HG02610 (cell line): ENCODE data around the gene AGAP1.

Experiments used
- ATAC-seq: cut with Tn5 transposase; IDR thresholded peaks from one replicate; pipeline ENCODE4 v1.9.1; 2021; ENCODE audit warnings: mild to moderate bottlenecking, moderate library complexity; ENCODE audit not compliant: unreplicated experiment

AGAP1 gene

DNA sequence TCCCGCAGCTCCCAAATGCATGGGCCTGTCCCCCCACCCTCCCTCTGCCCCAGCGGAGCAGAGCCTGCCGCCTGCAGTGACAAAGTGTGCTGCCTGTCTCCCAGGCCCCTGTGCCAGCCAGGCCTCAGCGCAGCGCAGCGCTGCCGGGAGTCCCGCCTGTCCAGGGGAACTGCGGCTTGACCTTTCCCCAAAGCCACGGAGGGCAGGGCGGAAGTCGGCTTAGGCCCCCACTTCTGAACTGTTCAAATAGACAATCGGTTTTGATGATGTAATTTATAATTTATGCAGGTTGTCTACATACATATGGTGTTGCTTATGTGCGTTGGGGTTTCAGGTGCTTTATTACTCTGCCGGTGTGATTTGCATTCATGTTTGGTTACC is 667.2 kb downstream of the AGAP1 start:
- no peak for ATAC-seq

- no peak for ATAC-seq
Measured at GRCh38 chr2:236161531-236161930, 667.7 kb downstream of the AGAP1 start.

GRCh38 chr2:236162031-236162845 is 668.4 kb downstream of the AGAP1 start:
- no peak for ATAC-seq

DNA sequence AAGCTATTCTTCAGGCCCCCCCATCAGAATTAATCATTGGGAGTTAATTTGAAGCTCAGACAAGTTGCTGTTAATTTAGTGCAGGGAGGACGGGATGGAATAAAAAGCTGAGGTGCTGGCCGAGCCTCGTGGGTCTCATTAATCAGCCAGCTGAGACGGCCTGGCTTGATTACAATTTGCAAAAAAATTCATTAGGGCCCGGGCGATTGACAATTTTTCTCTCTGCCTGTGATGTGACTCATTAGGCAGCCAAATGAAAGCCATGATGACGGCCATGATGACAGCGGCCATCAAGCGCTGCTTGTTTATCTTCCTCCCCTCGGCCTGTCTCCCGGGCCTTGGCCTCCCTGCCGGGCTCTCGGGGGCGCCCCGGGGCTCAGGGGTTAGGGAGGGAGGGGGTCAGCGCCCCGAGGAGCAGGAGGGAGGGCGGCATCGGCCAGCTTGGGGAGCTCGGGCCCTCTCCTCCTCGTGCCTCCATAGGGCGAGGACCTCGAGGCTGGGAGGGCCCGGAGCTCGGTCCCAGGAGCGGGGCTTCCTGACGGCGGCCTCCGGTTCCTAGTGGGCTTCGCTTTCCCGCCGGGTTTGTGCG is 669.1 kb downstream of the AGAP1 start:
- no peak for ATAC-seq

GRCh38 chr2:236163471-236164200 is 669.8 kb downstream of the AGAP1 start:
- no peak for ATAC-seq

DNA sequence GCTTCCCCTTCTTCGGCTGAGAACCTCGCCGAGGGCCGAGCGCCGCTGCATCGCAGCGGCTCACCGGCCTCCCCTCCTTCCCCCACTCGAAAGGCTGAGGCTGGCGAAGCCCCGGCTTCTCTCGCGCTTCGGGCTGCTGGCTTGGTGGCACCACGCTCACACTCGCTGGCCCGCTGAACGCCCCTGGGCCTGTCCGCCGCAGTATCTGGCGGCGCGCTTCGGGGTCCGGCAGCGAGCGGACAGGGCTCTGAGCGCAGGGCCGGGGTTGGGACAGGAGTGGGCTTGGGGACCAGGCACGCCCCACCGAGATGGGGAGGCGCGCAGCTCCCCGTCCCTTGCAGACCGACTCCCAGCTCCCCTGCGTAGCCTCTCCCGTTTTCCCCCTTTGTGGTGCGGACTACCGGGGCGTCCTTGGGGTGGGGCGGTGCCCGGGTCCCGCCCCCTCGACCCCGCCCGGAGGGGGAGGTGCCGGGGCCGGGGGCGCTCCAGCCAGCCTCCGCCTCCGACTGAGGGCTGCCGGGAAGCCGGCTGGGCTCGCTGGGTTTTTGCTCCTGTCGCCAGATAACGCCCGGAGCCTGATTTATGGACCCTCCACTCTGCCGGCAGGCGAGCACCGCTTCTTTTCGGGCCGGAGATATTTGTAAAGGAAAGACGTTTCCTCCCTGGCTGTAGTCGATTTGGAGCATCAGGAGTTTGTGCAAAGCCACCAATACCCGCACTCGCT is 670.5 kb downstream of the AGAP1 start:
- no peak for ATAC-seq

DNA sequence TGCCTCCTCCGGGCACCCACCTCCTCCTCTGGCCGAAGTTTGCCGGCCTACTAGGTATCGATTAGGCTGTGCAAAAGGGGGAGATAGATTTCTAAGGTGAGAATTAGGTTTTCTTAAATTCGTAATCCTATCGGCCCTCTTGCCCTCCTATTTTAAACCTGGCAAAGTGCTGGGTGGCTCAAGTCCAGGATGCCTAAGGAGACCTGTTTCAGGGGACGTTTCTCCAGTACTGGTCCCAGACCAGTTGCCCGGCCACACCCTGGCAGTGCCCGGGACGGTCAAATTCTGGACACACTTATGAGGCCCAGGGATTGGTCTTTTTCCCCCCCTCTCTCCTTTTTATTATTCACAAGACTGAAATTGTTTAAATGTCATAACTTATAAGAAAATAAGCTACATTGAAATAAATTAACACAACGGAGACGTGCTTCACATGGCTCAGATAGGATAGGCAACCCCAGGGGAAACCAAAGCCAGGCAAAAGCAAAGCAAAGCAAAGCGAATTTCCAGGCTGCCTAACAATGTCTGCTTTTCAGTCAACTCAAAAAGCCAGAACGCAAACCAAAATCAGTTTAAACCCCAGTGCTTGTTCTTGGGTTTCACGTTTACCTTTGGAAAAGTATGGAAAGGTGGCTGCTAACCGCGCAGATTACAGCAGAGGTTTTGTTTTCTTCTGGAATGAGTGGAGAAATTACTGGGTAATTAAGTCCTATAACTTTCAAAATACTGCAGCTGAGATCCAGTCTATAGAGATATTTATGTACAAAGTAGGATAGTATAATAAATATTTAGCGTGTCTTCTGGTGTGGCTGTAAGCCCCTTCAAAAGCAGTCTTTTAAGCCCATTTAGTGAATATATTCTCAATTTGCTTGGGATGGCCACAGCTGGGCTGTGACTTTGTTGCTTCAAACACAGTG is 671.3 kb downstream of the AGAP1 start:
- ATAC-seq, result no peak

GRCh38 chr2:236165842-236166795 is 672.3 kb downstream of the AGAP1 start:
- ATAC-seq, result no peak

GRCh38 chr2:236166796-236167296 is 673.0 kb downstream of the AGAP1 start:
- ATAC-seq, result no peak

DNA sequence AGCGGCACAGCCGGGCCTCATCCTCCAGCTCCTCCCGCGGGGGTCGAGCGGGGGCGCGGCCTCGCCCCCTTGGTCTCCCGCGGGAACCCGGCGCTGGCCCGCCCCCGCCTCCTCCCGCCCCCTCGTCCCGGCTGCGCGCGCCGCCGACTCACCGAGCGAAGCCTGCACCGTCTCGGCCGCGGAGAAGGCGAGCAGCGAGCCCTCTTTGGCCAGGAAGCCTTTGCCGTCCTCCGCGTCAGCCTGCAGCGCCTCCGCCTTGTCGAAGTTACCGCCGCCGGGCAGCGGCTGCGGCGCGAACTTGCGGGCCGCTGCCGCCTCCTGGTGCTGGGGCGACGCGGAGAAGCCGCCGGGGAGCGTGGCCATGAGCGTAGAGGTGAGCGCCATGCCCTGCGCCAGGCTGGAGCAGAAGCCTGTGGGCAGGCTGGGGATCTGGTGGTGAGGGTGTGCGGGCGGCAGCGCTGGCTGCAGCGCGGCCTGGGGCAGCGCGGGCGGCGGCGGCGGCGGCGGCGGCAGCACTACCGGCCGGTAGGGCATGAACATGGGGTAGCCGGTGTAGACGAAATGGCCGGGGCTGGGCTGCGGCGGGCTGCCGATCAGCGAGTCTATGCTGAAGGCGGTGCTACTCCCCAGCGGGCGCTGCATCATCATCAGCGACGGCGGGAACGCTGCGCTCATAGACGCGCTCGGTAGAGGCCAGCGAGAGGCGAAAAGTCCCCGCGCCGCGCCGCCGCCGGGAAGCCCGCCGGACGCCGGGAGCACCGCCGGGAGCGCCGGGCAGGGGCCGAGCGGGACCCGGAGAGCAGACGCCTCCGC is 673.7 kb downstream of the AGAP1 start:
- ATAC-seq, result no peak

GRCh38 chr2:236168110-236169080 is 674.6 kb downstream of the AGAP1 start, which contains the start of gene GBX2:
Gene GBX2 (minus strand): TSS chr2:236168386. CDS start chr2:236167971, 415 bp downstream.
- no peak for ATAC-seq

GRCh38 chr2:236169151-236169721 is 675.4 kb downstream of the AGAP1 start:
- no peak for ATAC-seq

DNA sequence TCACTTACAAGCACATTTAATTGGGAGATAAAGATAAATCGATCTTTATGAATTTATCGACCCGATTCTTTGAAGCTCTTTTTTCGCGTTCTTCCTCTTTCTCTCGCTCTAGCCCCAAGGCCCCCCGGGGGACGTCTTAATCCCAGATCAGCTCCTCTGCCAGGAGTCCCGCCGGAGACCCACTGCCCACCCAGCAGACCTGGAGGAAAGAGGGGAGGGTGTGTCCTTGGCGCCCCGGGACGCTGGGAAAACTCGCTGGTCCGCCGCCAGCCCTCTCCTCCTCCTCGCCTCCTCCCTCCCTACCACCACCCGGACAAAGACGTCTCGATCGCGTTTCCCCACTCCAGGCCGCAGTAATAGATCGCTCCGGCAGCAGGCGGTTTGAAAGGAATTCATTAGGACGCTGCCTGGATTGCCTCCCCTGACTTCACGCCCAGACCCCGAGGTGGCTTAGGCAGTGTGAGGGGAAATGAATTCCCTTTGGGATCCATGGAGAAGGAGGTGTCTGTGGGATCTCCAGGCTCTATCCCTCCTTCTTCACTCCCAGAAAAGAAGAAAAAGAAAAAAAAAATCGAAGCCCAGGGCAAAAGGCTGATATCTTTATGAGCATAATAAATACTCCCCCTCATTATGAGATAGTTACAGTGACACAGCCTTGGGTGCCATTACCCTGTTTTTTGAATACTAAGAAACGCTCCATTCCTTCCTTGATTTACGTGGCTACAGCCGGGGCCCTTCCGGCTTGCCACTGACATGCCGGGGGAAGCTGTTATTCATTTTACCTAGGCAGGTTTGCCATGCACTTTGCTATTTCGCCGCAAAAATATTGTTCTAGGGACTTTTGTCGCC is 676.1 kb downstream of the AGAP1 start:
- ATAC-seq, result no peak

- no peak for ATAC-seq
Measured at GRCh38 chr2:236170590-236171165, 676.8 kb downstream of the AGAP1 start.

- ATAC-seq, result no peak
Measured at GRCh38 chr2:236171181-236171679, 677.4 kb downstream of the AGAP1 start.
